ENCODE data around the gene RFFL.

The RFFL gene

GRCh38 chr17:34974794-34975785 lies 88.4 kb downstream of the RFFL start:
- no peak for DNase-seq (ENCODE audit: low read depth)

- no peak for DNase-seq (ENCODE audit: low read depth)
Measured at GRCh38 chr17:34974179-34974578, 89.3 kb downstream of the RFFL start.

GRCh38 chr17:34961093-34961911 lies 102.2 kb downstream of the RFFL start, which contains the start of the genes CCT6B and ZNF830:
Gene CCT6B (minus strand): TSS chr17:34961460. CDS start chr17:34961393, 67 bp downstream.
Gene ZNF830 (plus strand): TSS chr17:34961540. CDS start chr17:34961567, 27 bp downstream.
- DNase-seq (ENCODE audit: low read depth) = peak; percentile 84

- DNase-seq (ENCODE audit: low read depth) = no peak
Measured at GRCh38 chr17:34958438-34958837, 105.1 kb downstream of the RFFL start.

All from T-helper 22 cell (primary cell).